ENCODE measurements around the gene KCNMA1. TPM values are rescaled to one million over a fixed set of nuclear protein-coding genes. Genes with fewer than 3 reads are reported as not detected.

KCNMA1 gene
- total and polyA plus RNA-seq, 7 experiments from 2014 or later: 0.42 TPM; not detected in 6

GRCh38 chr10:77518910-77519274 is 118.7 kb downstream of the KCNMA1 start:
- H3K9me3 ChIP-seq (ENCODE audit: control insufficient read depth in 2 of 3, low read length in 3 of 3): no peaks in the 10 kb centered on the region
- POLR2A ChIA-PET: no interaction called here
- Mint-ChIP-seq H3K27ac (no peak overlapping the region), H3K9me3 (peaks cover 0 to 7% (median 1%) of the 10 kb centered on the region in 11 donors), H3K4me3 (no peak overlapping the region), H3K4me1 (peaks cover 0 to 2% (median 0%) of the 10 kb centered on the region in 7 donors), H3K27me3 (peaks cover 0 to 40% (median 6%) of the 10 kb centered on the region in 5 donors), H3K36me3 (peaks cover 0 to 3% (median 0%) of the 10 kb centered on the region in 5 donors)
- no peaks in the 10 kb centered on the region for H3K27me3 ChIP-seq (ENCODE audit: control insufficient read depth in 2 of 2, insufficient read depth in 2 of 2, low read length in 2 of 2)
- CTCF ChIA-PET: no interaction called here
- intact Hi-C loops (cut with micrococcal nuclease): no loop called here
- H3K4me1 ChIP-seq (ENCODE audit: control insufficient read depth in 2 of 2, insufficient read depth in 2 of 2, low read length in 2 of 2): no peaks in the 10 kb centered on the region
- H3K4me3 ChIP-seq (ENCODE audit: low read length): no peak overlapping the region
- H3K27ac ChIP-seq (ENCODE audit: low read depth, low read length): no peak overlapping the region
- DNase-seq (no peak), ATAC-seq (no peak)
- H3K36me3 ChIP-seq (ENCODE audit: control insufficient read depth in 2 of 3, insufficient read depth in 3 of 3, low read length in 3 of 3): no peaks in the 10 kb centered on the region

GRCh38 chr10:77518241-77518909 is 119.2 kb downstream of the KCNMA1 start:
- ChIA-PET POLR2A (no interaction called here), CTCF (no interaction called here)
- H3K4me3 Mint-ChIP-seq: no peak overlapping the region
- DNase-seq (no peak), ATAC-seq (no peak)
- peaks cover 0 to 44% (median 6%) of the 10 kb centered on the region in 5 donors for H3K27me3 Mint-ChIP-seq
- peaks cover 0 to 7% (median 1%) of the 10 kb centered on the region in 11 donors for H3K9me3 Mint-ChIP-seq
- no peaks in the 10 kb centered on the region for H3K9me3 ChIP-seq (ENCODE audit: control insufficient read depth in 2 of 3, low read length in 3 of 3)
- no peak overlapping the region for H3K27ac ChIP-seq (ENCODE audit: low read depth, low read length)
- no peak overlapping the region for H3K27ac Mint-ChIP-seq
- H3K4me3 ChIP-seq (ENCODE audit: low read length): no peak overlapping the region
- H3K4me1 Mint-ChIP-seq: peaks cover 0 to 2% (median 0%) of the 10 kb centered on the region in 7 donors
- no peaks in the 10 kb centered on the region for H3K27me3 ChIP-seq (ENCODE audit: control insufficient read depth in 2 of 2, insufficient read depth in 2 of 2, low read length in 2 of 2)
- no peaks in the 10 kb centered on the region for H3K4me1 ChIP-seq (ENCODE audit: control insufficient read depth in 2 of 2, insufficient read depth in 2 of 2, low read length in 2 of 2)
- peaks cover 0 to 3% (median 0%) of the 10 kb centered on the region in 5 donors for H3K36me3 Mint-ChIP-seq
- intact Hi-C loops (cut with micrococcal nuclease): no loop called here
- H3K36me3 ChIP-seq (ENCODE audit: control insufficient read depth in 2 of 3, insufficient read depth in 3 of 3, low read length in 3 of 3): no peaks in the 10 kb centered on the region

GRCh38 chr10:77516575-77516974 is 121.0 kb downstream of the KCNMA1 start:
- Mint-ChIP-seq H3K4me3 (no peak overlapping the region), H3K27ac (no peak overlapping the region), H3K27me3 (peaks cover 0 to 54% (median 10%) of the 10 kb centered on the region in 5 donors), H3K36me3 (peaks cover 0 to 3% (median 0%) of the 10 kb centered on the region in 5 donors), H3K4me1 (peaks cover 0 to 2% (median 0%) of the 10 kb centered on the region in 7 donors), H3K9me3 (peaks cover 0 to 7% (median 0%) of the 10 kb centered on the region in 11 donors)
- POLR2A ChIA-PET: no interaction called here
- H3K9me3 ChIP-seq (ENCODE audit: control insufficient read depth in 2 of 3, low read length in 3 of 3): no peaks in the 10 kb centered on the region
- no peaks in the 10 kb centered on the region for H3K36me3 ChIP-seq (ENCODE audit: control insufficient read depth in 2 of 3, insufficient read depth in 3 of 3, low read length in 3 of 3)
- intact Hi-C loops (cut with micrococcal nuclease): no loop called here
- no peaks in the 10 kb centered on the region for H3K4me1 ChIP-seq (ENCODE audit: control insufficient read depth in 2 of 2, insufficient read depth in 2 of 2, low read length in 2 of 2)
- no peak overlapping the region for H3K27ac ChIP-seq (ENCODE audit: low read depth, low read length)
- CTCF ChIA-PET: no interaction called here
- no peak for DNase-seq
- H3K27me3 ChIP-seq (ENCODE audit: control insufficient read depth in 2 of 2, insufficient read depth in 2 of 2, low read length in 2 of 2): no peaks in the 10 kb centered on the region
- no peak for ATAC-seq
- H3K4me3 ChIP-seq (ENCODE audit: low read length): no peak overlapping the region

GRCh38 chr10:77514870-77515269 is 122.7 kb downstream of the KCNMA1 start:
- no peak for ATAC-seq

GRCh38 chr10:77513781-77514331 is 123.8 kb downstream of the KCNMA1 start:
- ATAC-seq (no peak), DNase-seq (no peak)
- Mint-ChIP-seq H3K27me3 (peaks cover 0 to 55% (median 6%) of the 10 kb centered on the region in 5 donors), H3K9me3 (peaks cover 0 to 5% (median 0%) of the 10 kb centered on the region in 11 donors), H3K27ac (no peak overlapping the region), H3K4me1 (peaks cover 0 to 2% (median 0%) of the 10 kb centered on the region in 7 donors), H3K4me3 (no peak overlapping the region), H3K36me3 (no peaks in the 10 kb centered on the region)
- Histone ChIP-seq H3K36me3 (ENCODE audit: control insufficient read depth in 2 of 3, insufficient read depth in 3 of 3, low read length in 3 of 3) (no peaks in the 10 kb centered on the region), H3K9me3 (ENCODE audit: control insufficient read depth in 2 of 3, low read length in 3 of 3) (no peaks in the 10 kb centered on the region), H3K27ac (ENCODE audit: low read depth, low read length) (no peak overlapping the region), H3K4me1 (ENCODE audit: control insufficient read depth in 2 of 2, insufficient read depth in 2 of 2, low read length in 2 of 2) (no peaks in the 10 kb centered on the region), H3K4me3 (ENCODE audit: low read length) (no peak overlapping the region), H3K27me3 (ENCODE audit: control insufficient read depth in 2 of 2, insufficient read depth in 2 of 2, low read length in 2 of 2) (no peaks in the 10 kb centered on the region)
- intact Hi-C loops (cut with micrococcal nuclease): no loop called here
- POLR2A ChIA-PET: no interaction called here
- CTCF ChIA-PET: no interaction called here

More at GRCh38 chr10:77514870-77515269, 122.7 kb downstream of the KCNMA1 start:
- no peak overlapping the region for H3K4me3 ChIP-seq (ENCODE audit: low read length)
- no peaks in the 10 kb centered on the region for H3K36me3 ChIP-seq (ENCODE audit: control insufficient read depth in 2 of 3, insufficient read depth in 3 of 3, low read length in 3 of 3)
- no peaks in the 10 kb centered on the region for H3K4me1 ChIP-seq (ENCODE audit: control insufficient read depth in 2 of 2, insufficient read depth in 2 of 2, low read length in 2 of 2)
- intact Hi-C loops (cut with micrococcal nuclease): no loop called here
- peaks cover 0 to 53% (median 6%) of the 10 kb centered on the region in 5 donors for H3K27me3 Mint-ChIP-seq
- peaks cover 0 to 2% (median 0%) of the 10 kb centered on the region in 7 donors for H3K4me1 Mint-ChIP-seq
- H3K27ac Mint-ChIP-seq: no peak overlapping the region
- peaks cover 0 to 7% (median 0%) of the 10 kb centered on the region in 11 donors for H3K9me3 Mint-ChIP-seq
- CTCF ChIA-PET: no interaction called here
- H3K4me3 Mint-ChIP-seq: no peak overlapping the region
- POLR2A ChIA-PET: no interaction called here
- DNase-seq: no peak
- H3K9me3 ChIP-seq (ENCODE audit: control insufficient read depth in 2 of 3, low read length in 3 of 3): no peaks in the 10 kb centered on the region
- no peak overlapping the region for H3K27ac ChIP-seq (ENCODE audit: low read depth, low read length)
- H3K36me3 Mint-ChIP-seq: no peaks in the 10 kb centered on the region
- H3K27me3 ChIP-seq (ENCODE audit: control insufficient read depth in 2 of 2, insufficient read depth in 2 of 2, low read length in 2 of 2): no peaks in the 10 kb centered on the region

GRCh38 chr10:77513220-77513619 is 124.4 kb downstream of the KCNMA1 start:
- H3K36me3 ChIP-seq (ENCODE audit: control insufficient read depth in 2 of 3, insufficient read depth in 3 of 3, low read length in 3 of 3): no peaks in the 10 kb centered on the region
- no peaks in the 10 kb centered on the region for H3K27me3 ChIP-seq (ENCODE audit: control insufficient read depth in 2 of 2, insufficient read depth in 2 of 2, low read length in 2 of 2)
- Mint-ChIP-seq H3K27ac (no peak overlapping the region), H3K9me3 (peaks cover 0 to 4% (median 0%) of the 10 kb centered on the region in 11 donors), H3K36me3 (no peaks in the 10 kb centered on the region), H3K4me1 (peaks cover 0 to 2% (median 0%) of the 10 kb centered on the region in 7 donors), H3K4me3 (no peak overlapping the region), H3K27me3 (peaks cover 0 to 55% (median 6%) of the 10 kb centered on the region in 5 donors)
- intact Hi-C loops (cut with micrococcal nuclease): no loop called here
- POLR2A ChIA-PET: no interaction called here
- CTCF ChIA-PET: no interaction called here
- H3K9me3 ChIP-seq (ENCODE audit: control insufficient read depth in 2 of 3, low read length in 3 of 3): no peaks in the 10 kb centered on the region
- ATAC-seq (no peak), DNase-seq (no peak)
- no peaks in the 10 kb centered on the region for H3K4me1 ChIP-seq (ENCODE audit: control insufficient read depth in 2 of 2, insufficient read depth in 2 of 2, low read length in 2 of 2)
- no peak overlapping the region for H3K4me3 ChIP-seq (ENCODE audit: low read length)
- H3K27ac ChIP-seq (ENCODE audit: low read depth, low read length): no peak overlapping the region

GRCh38 chr10:77512219-77512578 is 125.4 kb downstream of the KCNMA1 start:
- H3K9me3 Mint-ChIP-seq: peaks cover 0 to 3% (median 0%) of the 10 kb centered on the region in 11 donors
- POLR2A ChIA-PET: no interaction called here

More at GRCh38 chr10:77512219-77512578, 125.4 kb downstream of the KCNMA1 start:
- CTCF ChIA-PET: no interaction called here
- DNase-seq: no peak
- H3K9me3 ChIP-seq (ENCODE audit: control insufficient read depth in 2 of 3, low read length in 3 of 3): no peaks in the 10 kb centered on the region
- H3K27ac ChIP-seq (ENCODE audit: low read depth, low read length): no peak overlapping the region
- no peak overlapping the region for H3K4me3 ChIP-seq (ENCODE audit: low read length)
- intact Hi-C loops (cut with micrococcal nuclease): no loop called here
- Mint-ChIP-seq H3K36me3 (no peaks in the 10 kb centered on the region), H3K4me3 (no peak overlapping the region), H3K27me3 (peaks cover 2 to 47% (median 6%) of the 10 kb centered on the region in 5 donors), H3K27ac (no peak overlapping the region), H3K4me1 (peaks cover 0 to 2% (median 0%) of the 10 kb centered on the region in 7 donors)
- no peaks in the 10 kb centered on the region for H3K4me1 ChIP-seq (ENCODE audit: control insufficient read depth in 2 of 2, insufficient read depth in 2 of 2, low read length in 2 of 2)
- no peak for ATAC-seq
- no peaks in the 10 kb centered on the region for H3K27me3 ChIP-seq (ENCODE audit: control insufficient read depth in 2 of 2, insufficient read depth in 2 of 2, low read length in 2 of 2)
- no peaks in the 10 kb centered on the region for H3K36me3 ChIP-seq (ENCODE audit: control insufficient read depth in 2 of 3, insufficient read depth in 3 of 3, low read length in 3 of 3)

All from naive thymus-derived CD4-positive, alpha-beta T cell (primary cell).